H9 (cell line): ENCODE results near the gene KCNJ10. TPM values are rescaled to one million over a fixed set of nuclear protein-coding genes. Genes with fewer than 3 reads are reported as not detected.

ENCODE experiments used
- DNase-seq: peaks from one replicate; pipeline ENCODE4 v3.0.0-alpha.2; 2017
- H2AFZ ChIP-seq: one replicate; pipeline ENCODE4 v1.6.1; 2013; ENCODE audit warnings: mild to moderate bottlenecking, low read length, control low read depth, moderate library complexity
- H2AK5ac ChIP-seq: 2 replicates; pipeline ENCODE4 v1.6.1; 2013; ENCODE audit warnings: low read length, control low read depth, mixed read lengths; ENCODE audit not compliant: insufficient read length
- H2BK120ac ChIP-seq: one replicate; pipeline ENCODE4 v1.6.1; 2013; ENCODE audit warnings: low read depth, mild to moderate bottlenecking, low read length, control low read depth, inconsistent platforms; ENCODE audit not compliant: poor library complexity, severe bottlenecking
- H2BK12ac ChIP-seq: 2 replicates; pipeline ENCODE4 v1.6.1; 2013; ENCODE audit warnings: low read length, control low read depth, mixed read lengths, low read depth; ENCODE audit not compliant: insufficient read length
- H2BK15ac ChIP-seq: 2 replicates; pipeline ENCODE4 v1.6.1; 2013; ENCODE audit warnings: low read depth, low read length, control low read depth
- H2BK20ac ChIP-seq: one replicate; pipeline ENCODE4 v1.6.1; 2013; ENCODE audit warnings: low read depth, mild to moderate bottlenecking, low read length, control low read depth, inconsistent platforms; ENCODE audit not compliant: poor library complexity, severe bottlenecking
- H2BK5ac ChIP-seq: 2 replicates; pipeline ENCODE4 v1.6.1; 2013; ENCODE audit warnings: low read length, control low read depth, mixed read lengths; ENCODE audit not compliant: insufficient read length
- H3K14ac ChIP-seq: 2 replicates; pipeline ENCODE4 v1.6.1; 2013; ENCODE audit warnings: low read length, control low read depth; ENCODE audit not compliant: insufficient read depth
- H3K18ac ChIP-seq: 2 replicates; pipeline ENCODE4 v1.6.1; 2013; ENCODE audit warnings: low read depth, mild to moderate bottlenecking, mixed read lengths, low read length, control low read depth; ENCODE audit not compliant: insufficient read length
- H3K23ac ChIP-seq: 2 replicates; pipeline ENCODE4 v1.6.1; 2013; ENCODE audit warnings: low read length, control low read depth, mixed read lengths, low read depth; ENCODE audit not compliant: insufficient read length
- H3K23me2 ChIP-seq: 2 replicates; pipeline ENCODE4 v1.6.1; 2013; ENCODE audit warnings: low read depth, mild to moderate bottlenecking, mixed read lengths, low read length, control low read depth; ENCODE audit not compliant: insufficient read length, poor library complexity, severe bottlenecking
- H3K27ac ChIP-seq: 2 replicates; pipeline ENCODE4 v1.5.1; 2013; ENCODE audit warnings: low read length, control low read depth, mixed read lengths, low read depth; ENCODE audit not compliant: insufficient read length
- H3K27me3 ChIP-seq: 2 replicates; pipeline ENCODE4 v1.6.1; 2013; ENCODE audit warnings: low read length, control low read depth, inconsistent platforms; ENCODE audit not compliant: insufficient read depth
- H3K4ac ChIP-seq: 2 replicates; pipeline ENCODE4 v1.6.1; 2013; ENCODE audit warnings: low read depth, mild to moderate bottlenecking, control low read depth, inconsistent platforms, low read length, moderate library complexity
- H3K4me1 ChIP-seq: 2 replicates; pipeline ENCODE4 v1.6.1; 2013; ENCODE audit warnings: low read length, control low read depth, inconsistent platforms; ENCODE audit not compliant: insufficient read depth
- H3K4me2 ChIP-seq: 2 replicates; pipeline ENCODE4 v1.6.1; 2013; ENCODE audit warnings: low read length, control low read depth, mixed read lengths; ENCODE audit not compliant: insufficient read length, insufficient read depth
- H3K56ac ChIP-seq: 2 replicates; pipeline ENCODE4 v1.6.1; 2013; ENCODE audit warnings: low read depth, mild to moderate bottlenecking, mixed read lengths, low read length, control low read depth; ENCODE audit not compliant: insufficient read length
- H3K79me1 ChIP-seq: 2 replicates; pipeline ENCODE4 v1.6.1; 2013; ENCODE audit warnings: low read depth, mild to moderate bottlenecking, moderate library complexity, low read length, control low read depth, inconsistent platforms; ENCODE audit not compliant: insufficient read depth, poor library complexity, severe bottlenecking
- H3K79me2 ChIP-seq: 2 replicates; pipeline ENCODE4 v1.6.1; 2013; ENCODE audit warnings: low read length, control low read depth, inconsistent platforms; ENCODE audit not compliant: insufficient read depth
- H3K9ac ChIP-seq: 2 replicates; pipeline ENCODE4 v1.6.1; 2013; ENCODE audit warnings: low read length, control low read depth, mixed read lengths; ENCODE audit not compliant: insufficient read length; ENCODE audit errors: extremely low read depth
- H3K9me3 ChIP-seq: one replicate; pipeline ENCODE4 v1.6.1; 2013; ENCODE audit warnings: low read depth, low read length, inconsistent platforms; ENCODE audit not compliant: control insufficient read depth
- H3T11ph ChIP-seq: one replicate; pipeline ENCODE4 v1.6.1; 2013; ENCODE audit warnings: mild to moderate bottlenecking, low read length, control low read depth, inconsistent platforms
- H4K20me1 ChIP-seq: one replicate; pipeline ENCODE4 v1.6.1; 2013; ENCODE audit not compliant: control insufficient read depth, insufficient read length, insufficient read depth
- H4K5ac ChIP-seq: 2 replicates; pipeline ENCODE4 v1.6.1; 2013; ENCODE audit warnings: low read depth, mild to moderate bottlenecking, mixed read lengths, low read length, control low read depth; ENCODE audit not compliant: insufficient read length
- H4K8ac ChIP-seq: replicated peaks from 2 replicates; pipeline ENCODE4 v1.6.1; 2013; ENCODE audit warnings: low read length, control low read depth, mixed read lengths, low read depth; ENCODE audit not compliant: insufficient read length
- H4K91ac ChIP-seq: 2 replicates; pipeline ENCODE4 v1.6.1; 2013; ENCODE audit warnings: low read depth, mild to moderate bottlenecking, moderate library complexity, mixed read lengths, low read length, control low read depth; ENCODE audit not compliant: insufficient read length
- H3K27ac Mint-ChIP-seq, 3 experiments: 2 replicates in 2 of 3; 3 replicates in 1 of 3; pipeline ENCODE4 v1.8.0; 2020 to 2021; ENCODE audit warnings: mixed read lengths in 3 of 3, mild to moderate bottlenecking in 1 of 3, moderate library complexity in 1 of 3
- H3K27me3 Mint-ChIP-seq: 2 replicates; pipeline ENCODE4 v1.8.0; 2021; ENCODE audit warnings: low read depth, mild to moderate bottlenecking, moderate library complexity, mixed read lengths
- H3K36me3 Mint-ChIP-seq, 3 experiments: 2 replicates in 2 of 3; 3 replicates in 1 of 3; pipeline ENCODE4 v1.8.0; 2020 to 2021; ENCODE audit warnings: low read depth in 3 of 3, mixed read lengths in 3 of 3; ENCODE audit not compliant: insufficient read depth in 1 of 3
- H3K4me1 Mint-ChIP-seq, 2 experiments: 2 replicates each; pipeline ENCODE4 v1.8.0; 2020; ENCODE audit warnings: mixed read lengths in 2 of 2
- H3K4me3 Mint-ChIP-seq, 2 experiments: 2 replicates in 1 of 2; 3 replicates in 1 of 2; pipeline ENCODE4 v1.8.0; 2020 to 2021; ENCODE audit warnings: mild to moderate bottlenecking in 2 of 2, mixed read lengths in 2 of 2, moderate library complexity in 1 of 2
- H3K9me3 Mint-ChIP-seq, 2 experiments: 2 replicates in 1 of 2; 3 replicates in 1 of 2; pipeline ENCODE4 v1.8.0; 2020; ENCODE audit warnings: mild to moderate bottlenecking in 2 of 2, mixed read lengths in 2 of 2, moderate library complexity in 1 of 2
- WGBS: extraction: QIAGEN DNeasy Blood & Tissue Kit; methylation state at CpG from one replicate; pipeline ENCODE4 v1.1.7; 2013; ENCODE audit warnings: missing lambda C conversion rate, low lambda C conversion rate, mixed read lengths; ENCODE audit not compliant: insufficient read length; ENCODE audit errors: extremely low coverage; 5-methylcytosine and 5-hydroxymethylcytosine counted together
- total RNA-seq: library from RNA; stranded (reverse); gene quantifications from 2 replicates; pipeline ENCODE4 v1.2.1, GENCODE V29; 2021
- TF ChIP-seq, protein P1 (sequence below): fragments of 200-600 bp; sonication (generic); conservative IDR thresholded peaks from 3 replicates; pipeline ENCODE4 v1.8.0; 2021; ENCODE audit warnings: antibody characterized with exemption, mild to moderate bottlenecking

Gene KCNJ10
- total RNA-seq, 1 experiment from 2014 or later: 0.44 TPM

DNA sequence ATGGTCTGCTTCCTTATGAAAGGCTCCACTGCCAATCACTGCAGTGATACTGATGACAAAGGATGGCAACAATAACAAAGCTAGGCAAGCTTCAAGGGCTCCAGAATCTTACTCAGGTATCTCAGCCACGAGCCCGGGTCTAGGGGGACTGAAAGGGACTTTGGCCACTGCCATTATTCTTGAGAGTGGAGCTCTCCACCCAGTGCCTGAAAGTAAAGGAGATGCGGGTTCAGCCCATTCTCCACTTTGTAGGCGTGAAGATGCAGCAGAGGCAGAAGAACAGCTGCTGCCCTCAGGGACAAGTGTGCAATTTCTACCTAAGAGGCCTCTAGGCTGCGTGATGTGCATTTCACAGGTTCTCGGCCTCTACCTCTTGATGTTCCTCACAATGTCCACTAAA, 84.5 kb downstream of the KCNJ10 start:
- H3K23me2 ChIP-seq: no peaks in the 10 kb centered on the region
- H2AFZ ChIP-seq: no peak overlapping the region
- no peak overlapping the region for H3K23ac ChIP-seq
- Mint-ChIP-seq H3K27me3 (peaks cover 7% of the 10 kb centered on the region), H3K4me1 (peaks cover 7 to 10% of the 10 kb centered on the region in 2 experiments), H3K27ac (no peak overlapping the region), H3K4me3 (no peak overlapping the region), H3K9me3 (no peaks in the 10 kb centered on the region), H3K36me3 (no peaks in the 10 kb centered on the region)
- H3K4me2 ChIP-seq: no peak overlapping the region
- no peak overlapping the region for H2BK5ac ChIP-seq
- no CpG with 5 or more reads among the region's 6 CpGs for WGBS
- H2AK5ac ChIP-seq: no peak overlapping the region
- no peak overlapping the region for H4K5ac ChIP-seq
- TF ChIP-seq, protein P1, sequence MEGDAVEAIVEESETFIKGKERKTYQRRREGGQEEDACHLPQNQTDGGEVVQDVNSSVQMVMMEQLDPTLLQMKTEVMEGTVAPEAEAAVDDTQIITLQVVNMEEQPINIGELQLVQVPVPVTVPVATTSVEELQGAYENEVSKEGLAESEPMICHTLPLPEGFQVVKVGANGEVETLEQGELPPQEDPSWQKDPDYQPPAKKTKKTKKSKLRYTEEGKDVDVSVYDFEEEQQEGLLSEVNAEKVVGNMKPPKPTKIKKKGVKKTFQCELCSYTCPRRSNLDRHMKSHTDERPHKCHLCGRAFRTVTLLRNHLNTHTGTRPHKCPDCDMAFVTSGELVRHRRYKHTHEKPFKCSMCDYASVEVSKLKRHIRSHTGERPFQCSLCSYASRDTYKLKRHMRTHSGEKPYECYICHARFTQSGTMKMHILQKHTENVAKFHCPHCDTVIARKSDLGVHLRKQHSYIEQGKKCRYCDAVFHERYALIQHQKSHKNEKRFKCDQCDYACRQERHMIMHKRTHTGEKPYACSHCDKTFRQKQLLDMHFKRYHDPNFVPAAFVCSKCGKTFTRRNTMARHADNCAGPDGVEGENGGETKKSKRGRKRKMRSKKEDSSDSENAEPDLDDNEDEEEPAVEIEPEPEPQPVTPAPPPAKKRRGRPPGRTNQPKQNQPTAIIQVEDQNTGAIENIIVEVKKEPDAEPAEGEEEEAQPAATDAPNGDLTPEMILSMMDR: no peak
- H3K9me3 ChIP-seq: no peaks in the 10 kb centered on the region
- DNase-seq: no peak
- H4K91ac ChIP-seq: no peak overlapping the region
- no peak overlapping the region for H2BK12ac ChIP-seq
- no peak overlapping the region for H3K56ac ChIP-seq
- H4K8ac ChIP-seq: no peak overlapping the region
- H3T11ph ChIP-seq: no peak overlapping the region
- no peaks in the 10 kb centered on the region for H3K79me1 ChIP-seq
- no peaks in the 10 kb centered on the region for H4K20me1 ChIP-seq
- no peak overlapping the region for H3K18ac ChIP-seq
- H3K4me1 ChIP-seq: peaks cover 2% of the 10 kb centered on the region; the same call in 1 of the 2 replicates
- no peak overlapping the region for H3K9ac ChIP-seq
- no peak overlapping the region for H3K4ac ChIP-seq
- H3K27ac ChIP-seq: no peak overlapping the region
- H2BK15ac ChIP-seq: no peak overlapping the region
- no peaks in the 10 kb centered on the region for H3K27me3 ChIP-seq
- H2BK20ac ChIP-seq: no peak overlapping the region
- H3K79me2 ChIP-seq: no peaks in the 10 kb centered on the region
- no peak overlapping the region for H2BK120ac ChIP-seq
- H3K14ac ChIP-seq: no peak overlapping the region
